ENCODE measurements around the gene S100PBP. TPM values are rescaled to one million over a fixed set of nuclear protein-coding genes. Genes with fewer than 3 reads are reported as not detected.

The S100PBP gene
- total and polyA plus RNA-seq, 2 donors (not counting 3 experiments of a cell fraction or from before 2014, with no cell fraction given): 15.4 to 38.6 TPM

GRCh38 chr1:32858136-32858535 lies 40.7 kb downstream of the S100PBP start:
- H3K9me3 ChIP-seq (replicated peaks; ENCODE audit: control insufficient read depth, insufficient read depth, low read length): no peaks in the 10 kb centered on the region
- H3K9me1 ChIP-seq (replicated peaks; ENCODE audit: control insufficient read depth, extremely low read depth, insufficient read depth, low read length): no peaks in the 10 kb centered on the region
- BruUV-seq (replicated peaks): no TSS peak
- CTCF ChIA-PET: interaction anchor here (0.7 to 1.7 kb wide), 4 partner anchors 13 to 338 kb away, joined by 3 read pairs; no protein-coding TSS in a partner anchor
- TF ChIP-seq, protein P1, sequence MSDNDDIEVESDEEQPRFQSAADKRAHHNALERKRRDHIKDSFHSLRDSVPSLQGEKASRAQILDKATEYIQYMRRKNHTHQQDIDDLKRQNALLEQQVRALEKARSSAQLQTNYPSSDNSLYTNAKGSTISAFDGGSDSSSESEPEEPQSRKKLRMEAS (IDR thresholded peaks at IDR 0.05; ENCODE audit: insufficient read depth, insufficient read length): no peak
- TF ChIP-seq EZH2 (IDR thresholded peaks at IDR 0.05; ENCODE audit: borderline replicate concordance, low read depth, low read length, severe bottlenecking) (no peak), MYC (IDR thresholded peaks at IDR 0.05; ENCODE audit: low read depth, low read length) (no peak)
- no peaks in the 10 kb centered on the region for H3K79me2 ChIP-seq (ENCODE audit: control insufficient read depth, insufficient read depth, low read length)
- H3K9ac ChIP-seq (replicated peaks; ENCODE audit: extremely low read depth, insufficient read depth, low read length): no peak overlapping the region
- no peak overlapping the region for H3K4me3 ChIP-seq (replicated peaks in 1 of 3; ENCODE audit: insufficient read depth in 1 of 3, low read depth in 1 of 3, low read length in 3 of 3)
- H3K27ac ChIP-seq (ENCODE audit: insufficient read depth, low read depth, low read length): no peak overlapping the region
- no peaks in the 10 kb centered on the region for H3K27me3 ChIP-seq (ENCODE audit: control insufficient read depth in 2 of 2, insufficient read depth in 2 of 2, low read length in 2 of 2)
- H2AFZ ChIP-seq (ENCODE audit: low read depth, low read length): no peak overlapping the region
- POLR2A ChIA-PET: no interaction called here
- H4K20me1 ChIP-seq (replicated peaks; ENCODE audit: control insufficient read depth, extremely low read depth, insufficient read depth, low read length): no peaks in the 10 kb centered on the region
- intact Hi-C loops (cut with micrococcal nuclease): no loop called here
- DNase-seq (ENCODE audit: low read depth, low spot score): no peak
- H3K36me3 ChIP-seq (ENCODE audit: control insufficient read depth in 2 of 2, extremely low read depth in 1 of 2, insufficient read depth in 2 of 2, low read length in 2 of 2): peaks cover 5 to 13% of the 10 kb centered on the region in 2 experiments
- H3K4me1 ChIP-seq (ENCODE audit: control insufficient read depth, extremely low read depth, insufficient read depth, low read length): peaks cover 9% of the 10 kb centered on the region
- no peak overlapping the region for H3K4me2 ChIP-seq (ENCODE audit: insufficient read depth, low read length)
- dilution Hi-C loops (cut with MboI; ENCODE audit: extremely low pct_ligation_motif_present, low sequenced_read_pairs): no loop called here
- FAIRE-seq: no peak

DNA sequence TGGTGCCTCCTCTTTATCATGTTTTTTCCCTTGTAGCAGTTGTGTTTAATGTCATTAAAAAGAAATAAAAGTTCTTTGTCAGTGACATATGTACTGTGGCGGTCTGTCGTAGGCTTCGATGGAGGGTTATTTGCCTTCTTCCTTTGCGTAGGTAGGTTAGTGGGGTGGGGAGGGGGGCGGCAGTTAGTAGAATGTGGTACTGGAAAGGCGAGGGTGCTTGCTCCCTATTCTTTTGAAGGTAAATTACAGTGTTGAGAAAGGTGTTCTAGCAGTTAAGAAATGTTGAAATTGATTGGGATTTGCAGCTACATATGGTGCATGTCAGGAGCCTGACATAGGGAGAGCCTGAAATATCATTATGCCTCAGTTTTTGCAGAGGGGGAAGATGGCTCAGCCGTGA lies 41.3 kb downstream of the S100PBP start:
- FAIRE-seq (no peak), DNase-seq (ENCODE audit: low read depth, low spot score) (no peak)
- dilution Hi-C loops (cut with MboI; ENCODE audit: extremely low pct_ligation_motif_present, low sequenced_read_pairs) (no loop called here), intact Hi-C loops (cut with micrococcal nuclease) (no loop called here)
- Histone ChIP-seq H2AFZ (ENCODE audit: low read depth, low read length) (no peak overlapping the region), H3K4me2 (ENCODE audit: insufficient read depth, low read length) (no peak overlapping the region), H3K4me3 (replicated peaks in 1 of 3; ENCODE audit: insufficient read depth in 1 of 3, low read depth in 1 of 3, low read length in 3 of 3) (no peak overlapping the region), H3K36me3 (ENCODE audit: control insufficient read depth in 2 of 2, extremely low read depth in 1 of 2, insufficient read depth in 2 of 2, low read length in 2 of 2) (peaks cover 5 to 9% of the 10 kb centered on the region in 2 experiments), H4K20me1 (replicated peaks; ENCODE audit: control insufficient read depth, extremely low read depth, insufficient read depth, low read length) (no peaks in the 10 kb centered on the region), H3K79me2 (ENCODE audit: control insufficient read depth, insufficient read depth, low read length) (no peaks in the 10 kb centered on the region), H3K4me1 (ENCODE audit: control insufficient read depth, extremely low read depth, insufficient read depth, low read length) (peaks cover 9% of the 10 kb centered on the region), H3K9ac (replicated peaks; ENCODE audit: extremely low read depth, insufficient read depth, low read length) (no peak overlapping the region), H3K9me1 (replicated peaks; ENCODE audit: control insufficient read depth, extremely low read depth, insufficient read depth, low read length) (no peaks in the 10 kb centered on the region), H3K9me3 (replicated peaks; ENCODE audit: control insufficient read depth, insufficient read depth, low read length) (no peaks in the 10 kb centered on the region), H3K27ac (ENCODE audit: insufficient read depth, low read depth, low read length) (no peak overlapping the region), H3K27me3 (ENCODE audit: control insufficient read depth in 2 of 2, insufficient read depth in 2 of 2, low read length in 2 of 2) (no peaks in the 10 kb centered on the region)
- ChIA-PET CTCF (interaction anchor here (0.6 to 1.7 kb wide), 4 partner anchors 14 to 338 kb away, joined by 3 read pairs; no protein-coding TSS in a partner anchor), POLR2A (interaction anchor here (0.6 kb wide), 1 partner anchor 600 kb away, joined by 5 read pairs; no protein-coding TSS in a partner anchor)
- TF ChIP-seq EZH2 (IDR thresholded peaks at IDR 0.05; ENCODE audit: borderline replicate concordance, low read depth, low read length, severe bottlenecking) (no peak), CTCF (IDR thresholded peaks at IDR 0.05; ENCODE audit: extremely low read depth in 1 of 2, insufficient read depth in 1 of 2, low read depth in 1 of 2, low read length in 2 of 2) (no peak), POLR2A (IDR thresholded peaks at IDR 0.05; ENCODE audit: low read depth, low read length) (no peak), MYC (IDR thresholded peaks at IDR 0.05; ENCODE audit: low read depth, low read length) (no peak), POLR2AphosphoS5 (IDR thresholded peaks at IDR 0.05; ENCODE audit: insufficient read depth, low read depth, low read length) (no peak), FOS (IDR thresholded peaks at IDR 0.05; ENCODE audit: borderline replicate concordance, insufficient read depth, low read length) (no peak), GATA2 (IDR thresholded peaks at IDR 0.05; ENCODE audit: insufficient read depth, insufficient read length, low read depth, low read length) (no peak), JUN (IDR thresholded peaks at IDR 0.05; ENCODE audit: borderline replicate concordance, insufficient read depth, insufficient read length, low read depth) (no peak)
- TF ChIP-seq, protein P1 (IDR thresholded peaks at IDR 0.05; ENCODE audit: insufficient read depth, insufficient read length): no peak
- no TSS peak for BruUV-seq (replicated peaks)
